Gastrocnemius medialis (tissue), 4 donors: Measurements from ENCODE around the gene UMODL1.

Source experiments
- POLR2A ChIP-seq, 2 donors: fragments of 450-650 bp; IDR thresholded peaks; one replicate each; pipeline ENCODE4 v1.6.1; 2017; ENCODE audit warnings: antibody characterized with exemption in 2 of 2, mild to moderate bottlenecking in 2 of 2, moderate library complexity in 2 of 2
- TF ChIP-seq, protein P1 (sequence below), 5 experiments: fragments of 450-650 bp in 3 of 5; fragments of 200-600 bp in 2 of 5; sonication (generic) in 2 of 5; IDR thresholded peaks in 4 of 5; conservative IDR thresholded peaks in 1 of 5; 1 replicate in 4 of 5; 2 replicates in 1 of 5; pipeline ENCODE4 v1.5.1; 2016 to 2019; ENCODE audit warnings: antibody characterized with exemption in 5 of 5, mild to moderate bottlenecking in 3 of 5, moderate library complexity in 3 of 5

DNA sequence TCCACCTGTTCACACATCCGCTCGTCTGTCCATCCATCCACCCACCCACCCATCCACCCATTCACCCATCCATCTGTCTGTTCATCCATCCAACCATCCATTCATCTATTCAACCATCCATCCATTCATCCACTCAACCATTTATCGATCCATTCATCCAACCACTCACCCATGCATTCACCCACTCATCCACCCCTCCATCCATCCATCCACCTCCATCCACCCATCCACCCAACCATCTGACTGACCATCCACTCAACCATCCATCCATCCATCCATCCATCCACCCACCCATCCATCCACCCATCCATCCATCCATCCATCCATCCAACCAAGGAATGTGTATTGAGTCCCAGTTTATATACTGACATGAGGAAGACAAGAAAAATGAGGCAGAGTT is 73.1 kb downstream of the UMODL1 start:
- TF ChIP-seq, protein P1, sequence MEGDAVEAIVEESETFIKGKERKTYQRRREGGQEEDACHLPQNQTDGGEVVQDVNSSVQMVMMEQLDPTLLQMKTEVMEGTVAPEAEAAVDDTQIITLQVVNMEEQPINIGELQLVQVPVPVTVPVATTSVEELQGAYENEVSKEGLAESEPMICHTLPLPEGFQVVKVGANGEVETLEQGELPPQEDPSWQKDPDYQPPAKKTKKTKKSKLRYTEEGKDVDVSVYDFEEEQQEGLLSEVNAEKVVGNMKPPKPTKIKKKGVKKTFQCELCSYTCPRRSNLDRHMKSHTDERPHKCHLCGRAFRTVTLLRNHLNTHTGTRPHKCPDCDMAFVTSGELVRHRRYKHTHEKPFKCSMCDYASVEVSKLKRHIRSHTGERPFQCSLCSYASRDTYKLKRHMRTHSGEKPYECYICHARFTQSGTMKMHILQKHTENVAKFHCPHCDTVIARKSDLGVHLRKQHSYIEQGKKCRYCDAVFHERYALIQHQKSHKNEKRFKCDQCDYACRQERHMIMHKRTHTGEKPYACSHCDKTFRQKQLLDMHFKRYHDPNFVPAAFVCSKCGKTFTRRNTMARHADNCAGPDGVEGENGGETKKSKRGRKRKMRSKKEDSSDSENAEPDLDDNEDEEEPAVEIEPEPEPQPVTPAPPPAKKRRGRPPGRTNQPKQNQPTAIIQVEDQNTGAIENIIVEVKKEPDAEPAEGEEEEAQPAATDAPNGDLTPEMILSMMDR (IDR thresholded peaks at IDR 0.05 in 4 of 5, conservative IDR thresholded peaks at IDR 0.05 in 1 of 5) = no peak
- no peak for TF ChIP-seq POLR2A (IDR thresholded peaks at IDR 0.05)
